ENCODE measurements around the gene MRPL24.

Gene MRPL24

GRCh38 chr1:156692441-156692924, 48.4 kb downstream of the MRPL24 start:
- no peak for DNase-seq (ENCODE audit: low spot score)

GRCh38 chr1:156691665-156692440, 49.0 kb downstream of the MRPL24 start:
- no peak for DNase-seq (ENCODE audit: low spot score)

GRCh38 chr1:156691191-156691590, 49.7 kb downstream of the MRPL24 start:
- no peak for DNase-seq (ENCODE audit: low spot score)

- DNase-seq (ENCODE audit: low spot score): no peak
Observed at GRCh38 chr1:156690675-156691036, 50.2 kb downstream of the MRPL24 start.

GRCh38 chr1:156689953-156690674, 50.8 kb downstream of the MRPL24 start:
- no peak for DNase-seq (ENCODE audit: low spot score)

- peak; percentile 74 for DNase-seq (ENCODE audit: low spot score)
Observed at GRCh38 chr1:156689035-156689952, 51.6 kb downstream of the MRPL24 start.

Measured in kidney capillary endothelial cell (primary cell).